WTC11 (cell line): ENCODE results near the gene ZDHHC11B. TPM values are rescaled to one million over a fixed set of nuclear protein-coding genes. Genes with fewer than 3 reads are reported as not detected.
A peak's percentile ranks its signal among the peaks of the same experiment; 100 is the strongest.

ENCODE experiments used
- ATAC-seq: fragments of 200-7000 bp; cut with Tn5 transposase; 2 replicates; pipeline ENCODE4 v1.10.0; 2021; ENCODE audit warnings: mild to moderate bottlenecking, moderate library complexity
- CTCF ChIA-PET: fragments of 300-600 bp; sonication (Branson Sonifier 250); formaldehyde crosslinking; loops from one replicate; lab custom pipeline; 2021; ENCODE audit warnings: antibody characterized with exemption; lab: Charles Lee
- POLR2A ChIA-PET: fragments of 350-600 bp; sonication (Branson Sonifier 250); formaldehyde crosslinking; loops from one replicate; lab custom pipeline; 2021; ENCODE audit warnings: antibody characterized with exemption; lab: Charles Lee
- DNase-seq: peaks from one replicate; pipeline ENCODE4 v3.0.0; 2021; ENCODE audit warnings: low spot score
- H3K27ac Mint-ChIP-seq: 2 replicates; pipeline ENCODE4 v1.8.0; 2021; ENCODE audit warnings: mixed read lengths
- H3K27me3 Mint-ChIP-seq: 2 replicates; pipeline ENCODE4 v1.8.0; 2021; ENCODE audit warnings: low read depth, mild to moderate bottlenecking, moderate library complexity, mixed read lengths
- H3K36me3 Mint-ChIP-seq: 2 replicates; pipeline ENCODE4 v1.8.0; 2021; ENCODE audit warnings: mixed read lengths
- H3K4me1 Mint-ChIP-seq: 2 replicates; pipeline ENCODE4 v1.8.0; 2022; ENCODE audit warnings: mixed read lengths
- H3K4me3 Mint-ChIP-seq: 2 replicates; pipeline ENCODE4 v1.8.0; 2021; ENCODE audit warnings: mild to moderate bottlenecking, moderate library complexity, mixed read lengths
- H3K9me3 Mint-ChIP-seq: 2 replicates; pipeline ENCODE4 v1.8.0; 2021; ENCODE audit warnings: mixed read lengths
- ATF1 ChIP-seq: sonication (generic); formaldehyde crosslinking; IDR thresholded peaks from 2 replicates; pipeline ENCODE4 v1.8.1; 2023; ENCODE audit warnings: mild to moderate bottlenecking, moderate library complexity, missing genetic modification reagents
- CREB1 ChIP-seq: sonication (generic); formaldehyde crosslinking; IDR thresholded peaks from 2 replicates; pipeline ENCODE4 v1.8.0; 2023; ENCODE audit warnings: mild to moderate bottlenecking, missing genetic modification reagents
- ETV6 ChIP-seq: sonication (generic); formaldehyde crosslinking; IDR thresholded peaks from 2 replicates; pipeline ENCODE4 v1.8.1; 2022; ENCODE audit warnings: mild to moderate bottlenecking, missing genetic modification reagents
- FOXK1 ChIP-seq: sonication (generic); formaldehyde crosslinking; IDR thresholded peaks from 2 replicates; pipeline ENCODE4 v1.8.0; 2022; ENCODE audit warnings: mild to moderate bottlenecking, moderate library complexity, missing genetic modification reagents
- FOXP1 ChIP-seq: sonication (generic); formaldehyde crosslinking; IDR thresholded peaks from 2 replicates; pipeline ENCODE4 v1.8.0; 2022; ENCODE audit warnings: missing genetic modification reagents, mild to moderate bottlenecking, moderate library complexity, borderline replicate concordance
- GRHL2 ChIP-seq: fragments of 250-450 bp; sonication (Bioruptor Pico); IDR thresholded peaks from 2 replicates; pipeline ENCODE4 v1.8.0; 2022; ENCODE audit warnings: mild to moderate bottlenecking, moderate library complexity; ENCODE audit not compliant: insufficient replicate concordance, severe bottlenecking
- GTF2I ChIP-seq: fragments of 250-450 bp; sonication (Bioruptor Pico); conservative IDR thresholded peaks from 2 replicates; pipeline ENCODE4 v1.4.0; 2021; ENCODE audit warnings: mild to moderate bottlenecking
- JUN ChIP-seq: sonication (generic); formaldehyde crosslinking; IDR thresholded peaks from 2 replicates; pipeline ENCODE4 v1.8.0; 2023; ENCODE audit warnings: mild to moderate bottlenecking, missing genetic modification reagents
- MLX ChIP-seq: sonication (generic); formaldehyde crosslinking; IDR thresholded peaks from 2 replicates; pipeline ENCODE4 v1.8.1; 2023; ENCODE audit warnings: mild to moderate bottlenecking, missing genetic modification reagents, moderate library complexity
- NFYB ChIP-seq: sonication (generic); formaldehyde crosslinking; conservative IDR thresholded peaks from 2 replicates; pipeline ENCODE4 v1.8.0; 2022; ENCODE audit warnings: low read depth, missing genetic modification reagents
- NR1H2 ChIP-seq: sonication (generic); formaldehyde crosslinking; IDR thresholded peaks from 2 replicates; pipeline ENCODE4 v1.9.0; 2021; ENCODE audit warnings: mild to moderate bottlenecking, moderate library complexity, missing genetic modification reagents
- RELA ChIP-seq: sonication (generic); formaldehyde crosslinking; IDR thresholded peaks from 2 replicates; pipeline ENCODE4 v1.8.1; 2022; ENCODE audit warnings: missing genetic modification reagents, mild to moderate bottlenecking, borderline replicate concordance
- SP1 ChIP-seq: sonication (generic); formaldehyde crosslinking; conservative IDR thresholded peaks from 2 replicates; pipeline ENCODE4 v1.8.1; 2022; ENCODE audit warnings: missing genetic modification reagents
- TEAD4 ChIP-seq: sonication (generic); formaldehyde crosslinking; IDR thresholded peaks from 2 replicates; pipeline ENCODE4 v1.8.0; 2022; ENCODE audit warnings: mild to moderate bottlenecking, missing genetic modification reagents
- ZBTB21 ChIP-seq: sonication (generic); formaldehyde crosslinking; IDR thresholded peaks from 2 replicates; pipeline ENCODE4 v1.8.1; 2023; ENCODE audit warnings: mild to moderate bottlenecking, missing genetic modification reagents, borderline replicate concordance
- total RNA-seq: library from RNA; stranded (reverse); gene quantifications from 3 replicates; pipeline ENCODE4 v1.2.3, GENCODE V29; 2021
- TF ChIP-seq, protein P1 (sequence below): fragments of 200-600 bp; IDR thresholded peaks from 2 replicates; pipeline ENCODE4 v1.8.0; 2022; ENCODE audit warnings: antibody characterized with exemption
- TF ChIP-seq, protein P2 (sequence below): sonication (generic); formaldehyde crosslinking; IDR thresholded peaks from 2 replicates; pipeline ENCODE4 v1.8.1; 2023; ENCODE audit warnings: mild to moderate bottlenecking, missing genetic modification reagents, borderline replicate concordance
- TF ChIP-seq, protein P3 (sequence below): sonication (generic); formaldehyde crosslinking; IDR thresholded peaks from 2 replicates; pipeline ENCODE4 v1.8.0; 2022; ENCODE audit warnings: missing genetic modification reagents

The ZDHHC11B gene
- total RNA-seq, 1 experiment from 2014 or later = 2.3 TPM

DNA sequence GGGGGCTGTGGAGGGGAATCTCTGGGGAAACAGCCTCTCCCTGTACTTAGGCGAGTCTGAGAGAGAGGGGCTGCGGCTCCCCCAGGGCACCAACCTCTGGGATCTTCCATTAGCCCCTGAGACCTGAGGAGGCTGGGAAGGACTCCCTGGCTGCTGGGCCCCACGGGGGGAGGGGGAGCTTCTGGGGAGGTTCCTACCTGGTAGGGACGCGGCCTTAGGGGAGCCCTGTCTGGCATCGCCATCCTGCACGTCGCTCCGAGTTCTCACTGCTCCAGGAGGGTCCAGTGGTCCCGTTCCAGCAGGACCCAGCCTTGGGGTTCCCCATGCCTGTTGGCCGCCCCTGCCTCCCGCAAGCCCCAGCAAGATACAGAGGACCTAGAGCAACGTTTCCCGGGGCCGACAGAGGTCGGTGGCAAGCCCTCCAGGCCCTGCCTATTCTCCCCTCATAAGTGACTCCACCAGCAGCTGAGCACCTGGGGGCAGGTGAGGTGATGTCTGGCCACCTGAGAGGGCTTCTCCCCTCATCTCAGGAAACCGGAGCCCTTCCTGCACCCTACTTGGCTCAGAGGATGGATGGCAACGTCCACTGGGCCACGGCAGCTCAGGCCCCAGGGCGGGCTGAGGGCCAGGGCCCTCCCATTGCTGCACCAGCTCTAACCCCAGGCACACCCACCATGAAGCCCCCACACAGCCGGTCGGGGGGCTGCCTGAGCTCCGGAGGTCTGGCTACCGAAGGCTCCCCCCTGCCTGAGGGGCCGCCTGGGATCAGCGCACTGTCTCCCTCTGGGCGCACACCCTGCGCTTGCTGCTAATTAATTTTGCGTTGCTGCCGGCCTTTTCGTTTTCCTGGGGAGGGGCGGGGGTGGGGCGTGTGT is 113.9 kb downstream of the ZDHHC11B start (continued):
- TF ChIP-seq, protein P1, sequence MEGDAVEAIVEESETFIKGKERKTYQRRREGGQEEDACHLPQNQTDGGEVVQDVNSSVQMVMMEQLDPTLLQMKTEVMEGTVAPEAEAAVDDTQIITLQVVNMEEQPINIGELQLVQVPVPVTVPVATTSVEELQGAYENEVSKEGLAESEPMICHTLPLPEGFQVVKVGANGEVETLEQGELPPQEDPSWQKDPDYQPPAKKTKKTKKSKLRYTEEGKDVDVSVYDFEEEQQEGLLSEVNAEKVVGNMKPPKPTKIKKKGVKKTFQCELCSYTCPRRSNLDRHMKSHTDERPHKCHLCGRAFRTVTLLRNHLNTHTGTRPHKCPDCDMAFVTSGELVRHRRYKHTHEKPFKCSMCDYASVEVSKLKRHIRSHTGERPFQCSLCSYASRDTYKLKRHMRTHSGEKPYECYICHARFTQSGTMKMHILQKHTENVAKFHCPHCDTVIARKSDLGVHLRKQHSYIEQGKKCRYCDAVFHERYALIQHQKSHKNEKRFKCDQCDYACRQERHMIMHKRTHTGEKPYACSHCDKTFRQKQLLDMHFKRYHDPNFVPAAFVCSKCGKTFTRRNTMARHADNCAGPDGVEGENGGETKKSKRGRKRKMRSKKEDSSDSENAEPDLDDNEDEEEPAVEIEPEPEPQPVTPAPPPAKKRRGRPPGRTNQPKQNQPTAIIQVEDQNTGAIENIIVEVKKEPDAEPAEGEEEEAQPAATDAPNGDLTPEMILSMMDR = no peak

DNA sequence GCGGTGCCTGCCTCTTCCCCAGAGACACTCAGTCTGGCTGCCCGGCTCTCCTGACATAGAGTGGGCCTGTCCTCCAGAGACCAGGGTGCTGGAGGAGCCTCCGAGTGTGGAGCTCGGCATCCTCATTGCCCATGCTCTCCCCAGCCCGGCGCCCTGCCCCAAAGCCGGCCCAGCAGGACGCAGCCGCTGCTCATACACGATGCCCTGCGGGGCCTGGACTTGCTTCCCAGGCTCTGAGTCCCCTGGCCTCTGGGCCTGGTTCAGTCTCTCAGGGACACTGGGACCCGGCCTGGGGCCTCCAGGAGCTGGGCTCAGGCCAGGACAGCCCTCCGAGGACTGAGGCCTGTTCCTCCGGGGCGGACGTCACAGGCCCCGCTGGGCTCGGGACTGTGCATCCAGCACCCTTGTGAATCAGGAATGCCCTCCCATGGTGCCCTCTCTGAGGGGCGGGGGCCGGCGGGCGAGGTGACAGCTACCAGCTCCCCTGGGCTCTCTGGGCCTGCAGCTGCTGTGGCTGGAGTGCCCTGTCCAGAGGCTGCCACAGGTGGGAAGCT is 114.6 kb downstream of the ZDHHC11B start:
- Mint-ChIP-seq H3K27ac (no peak overlapping the region), H3K36me3 (peaks cover 8% of the 10 kb centered on the region), H3K9me3 (no peaks in the 10 kb centered on the region), H3K4me1 (0 out of 2 replicates have a peak, but pooled peaks cover 5% of the 10 kb centered on the region), H3K4me3 (no peak overlapping the region), H3K27me3 (peaks cover 4% of the 10 kb centered on the region)
- ATAC-seq = no peak
- POLR2A ChIA-PET = no interaction called here
- CTCF ChIA-PET = interaction anchor here (0.9 to 2.3 kb wide), 5 partner anchors 13 to 197 kb away, joined by 3 to 7 read pairs (median 4); no protein-coding TSS in a partner anchor
- TF ChIP-seq NR1H2 (no peak), ATF1 (no peak), ZBTB21 (CRISPR knock-in tag) (no peak), CREB1 (CRISPR knock-in tag) (no peak), GRHL2 (no peak), RELA (CRISPR knock-in tag) (no peak), GTF2I (no peak), MLX (CRISPR knock-in tag) (no peak), NFYB (CRISPR knock-in tag) (no peak)
- TF ChIP-seq, protein P2, sequence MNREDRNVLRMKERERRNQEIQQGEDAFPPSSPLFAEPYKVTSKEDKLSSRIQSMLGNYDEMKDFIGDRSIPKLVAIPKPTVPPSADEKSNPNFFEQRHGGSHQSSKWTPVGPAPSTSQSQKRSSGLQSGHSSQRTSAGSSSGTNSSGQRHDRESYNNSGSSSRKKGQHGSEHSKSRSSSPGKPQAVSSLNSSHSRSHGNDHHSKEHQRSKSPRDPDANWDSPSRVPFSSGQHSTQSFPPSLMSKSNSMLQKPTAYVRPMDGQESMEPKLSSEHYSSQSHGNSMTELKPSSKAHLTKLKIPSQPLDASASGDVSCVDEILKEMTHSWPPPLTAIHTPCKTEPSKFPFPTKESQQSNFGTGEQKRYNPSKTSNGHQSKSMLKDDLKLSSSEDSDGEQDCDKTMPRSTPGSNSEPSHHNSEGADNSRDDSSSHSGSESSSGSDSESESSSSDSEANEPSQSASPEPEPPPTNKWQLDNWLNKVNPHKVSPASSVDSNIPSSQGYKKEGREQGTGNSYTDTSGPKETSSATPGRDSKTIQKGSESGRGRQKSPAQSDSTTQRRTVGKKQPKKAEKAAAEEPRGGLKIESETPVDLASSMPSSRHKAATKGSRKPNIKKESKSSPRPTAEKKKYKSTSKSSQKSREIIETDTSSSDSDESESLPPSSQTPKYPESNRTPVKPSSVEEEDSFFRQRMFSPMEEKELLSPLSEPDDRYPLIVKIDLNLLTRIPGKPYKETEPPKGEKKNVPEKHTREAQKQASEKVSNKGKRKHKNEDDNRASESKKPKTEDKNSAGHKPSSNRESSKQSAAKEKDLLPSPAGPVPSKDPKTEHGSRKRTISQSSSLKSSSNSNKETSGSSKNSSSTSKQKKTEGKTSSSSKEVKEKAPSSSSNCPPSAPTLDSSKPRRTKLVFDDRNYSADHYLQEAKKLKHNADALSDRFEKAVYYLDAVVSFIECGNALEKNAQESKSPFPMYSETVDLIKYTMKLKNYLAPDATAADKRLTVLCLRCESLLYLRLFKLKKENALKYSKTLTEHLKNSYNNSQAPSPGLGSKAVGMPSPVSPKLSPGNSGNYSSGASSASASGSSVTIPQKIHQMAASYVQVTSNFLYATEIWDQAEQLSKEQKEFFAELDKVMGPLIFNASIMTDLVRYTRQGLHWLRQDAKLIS = no peak
- DNase-seq = no peak

- 0 out of 2 replicates have a peak, but pooled peaks cover 5% of the 10 kb centered on the region for H3K4me1 Mint-ChIP-seq
- H3K9me3 Mint-ChIP-seq = no peaks in the 10 kb centered on the region
- no peak overlapping the region for H3K4me3 Mint-ChIP-seq
- H3K36me3 Mint-ChIP-seq = peaks cover 8% of the 10 kb centered on the region
- CTCF ChIA-PET = interaction anchor here (0.6 to 2.3 kb wide), 8 partner anchors 12 to 250 kb away, joined by 3 to 7 read pairs (median 3); no protein-coding TSS in a partner anchor
- POLR2A ChIA-PET = interaction anchor here (0.6 kb wide), 1 partner anchor 224 kb away, joined by 6 read pairs; no protein-coding TSS in a partner anchor
- TF ChIP-seq, protein P3, sequence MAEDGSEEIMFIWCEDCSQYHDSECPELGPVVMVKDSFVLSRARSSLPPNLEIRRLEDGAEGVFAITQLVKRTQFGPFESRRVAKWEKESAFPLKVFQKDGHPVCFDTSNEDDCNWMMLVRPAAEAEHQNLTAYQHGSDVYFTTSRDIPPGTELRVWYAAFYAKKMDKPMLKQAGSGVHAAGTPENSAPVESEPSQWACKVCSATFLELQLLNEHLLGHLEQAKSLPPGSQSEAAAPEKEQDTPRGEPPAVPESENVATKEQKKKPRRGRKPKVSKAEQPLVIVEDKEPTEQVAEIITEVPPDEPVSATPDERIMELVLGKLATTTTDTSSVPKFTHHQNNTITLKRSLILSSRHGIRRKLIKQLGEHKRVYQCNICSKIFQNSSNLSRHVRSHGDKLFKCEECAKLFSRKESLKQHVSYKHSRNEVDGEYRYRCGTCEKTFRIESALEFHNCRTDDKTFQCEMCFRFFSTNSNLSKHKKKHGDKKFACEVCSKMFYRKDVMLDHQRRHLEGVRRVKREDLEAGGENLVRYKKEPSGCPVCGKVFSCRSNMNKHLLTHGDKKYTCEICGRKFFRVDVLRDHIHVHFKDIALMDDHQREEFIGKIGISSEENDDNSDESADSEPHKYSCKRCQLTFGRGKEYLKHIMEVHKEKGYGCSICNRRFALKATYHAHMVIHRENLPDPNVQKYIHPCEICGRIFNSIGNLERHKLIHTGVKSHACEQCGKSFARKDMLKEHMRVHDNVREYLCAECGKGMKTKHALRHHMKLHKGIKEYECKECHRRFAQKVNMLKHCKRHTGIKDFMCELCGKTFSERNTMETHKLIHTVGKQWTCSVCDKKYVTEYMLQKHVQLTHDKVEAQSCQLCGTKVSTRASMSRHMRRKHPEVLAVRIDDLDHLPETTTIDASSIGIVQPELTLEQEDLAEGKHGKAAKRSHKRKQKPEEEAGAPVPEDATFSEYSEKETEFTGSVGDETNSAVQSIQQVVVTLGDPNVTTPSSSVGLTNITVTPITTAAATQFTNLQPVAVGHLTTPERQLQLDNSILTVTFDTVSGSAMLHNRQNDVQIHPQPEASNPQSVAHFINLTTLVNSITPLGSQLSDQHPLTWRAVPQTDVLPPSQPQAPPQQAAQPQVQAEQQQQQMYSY (CRISPR knock-in tag) = no peak
- 0 out of 2 replicates have a peak, but pooled peaks have one; percentile 30 for TF ChIP-seq ETV6
- 0 out of 2 replicates have a peak, but pooled peaks have one; percentile 13 for TF ChIP-seq SP1 (CRISPR knock-in tag)
- TF ChIP-seq FOXK1 (CRISPR knock-in tag) = 0 out of 2 replicates have a peak, but pooled peaks have one; percentile 42
- TF ChIP-seq, protein P1 = peak; percentile 96
- no peak for TF ChIP-seq JUN (CRISPR knock-in tag)
- 0 out of 2 replicates have a peak, but pooled peaks have one; percentile 44 for TF ChIP-seq FOXP1
- peak; percentile 47; the same call in 1 of the 2 replicates for TF ChIP-seq TEAD4 (CRISPR knock-in tag)
- H3K27me3 Mint-ChIP-seq = peaks cover 4% of the 10 kb centered on the region
- peak; percentile 85 for DNase-seq
- ATAC-seq = peak; percentile 62
- no peak overlapping the region for H3K27ac Mint-ChIP-seq
These were observed 115.3 kb downstream of the ZDHHC11B start for GRCh38 chr5:669111-669841.
